Myocyte (in vitro differentiated cells): ENCODE data around the gene CAV3. TPM values are rescaled to one million over a fixed set of nuclear protein-coding genes. Genes with fewer than 3 reads are reported as not detected.
A peak's percentile ranks its signal among the peaks of the same experiment; 100 is the strongest.

Experiments
- DNase-seq: peaks from one replicate; pipeline ENCODE4 v3.0.0-alpha.2; 2012; ENCODE audit warnings: low read depth
- total RNA-seq: library from RNA; depleted of rRNA; stranded (reverse); fragments of >200 nt; gene quantifications from 2 replicates; pipeline ENCODE4 v1.2.3, GENCODE V29; 2014

The CAV3 gene
- total RNA-seq, 1 donor from 2014 or later: 90.5 TPM

GRCh38 chr3:8793242-8793641 lies 59.6 kb downstream of the CAV3 start:
- DNase-seq: peak; percentile 56

DNA sequence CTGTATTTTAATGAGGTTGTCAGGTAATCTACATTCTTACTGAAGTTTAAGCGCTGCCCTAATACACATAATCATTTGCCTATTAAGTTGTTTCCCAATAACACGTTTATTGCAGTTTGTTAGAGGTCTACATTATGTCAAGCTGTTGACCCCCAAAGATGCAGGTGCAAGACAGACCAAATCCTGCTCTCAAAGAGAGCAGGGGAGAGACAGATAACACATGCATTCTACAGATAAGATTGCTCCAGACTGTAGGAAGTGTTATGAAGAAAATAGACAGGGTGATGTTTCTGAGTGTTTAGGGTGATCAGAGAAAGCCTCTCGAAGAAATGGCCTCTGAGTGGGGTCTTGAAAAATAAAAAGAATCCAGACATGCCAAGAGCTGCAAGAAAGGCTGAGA lies 60.6 kb downstream of the CAV3 start:
- DNase-seq: no peak

Other genes with a start within 250 kb of the CAV3 start
- gene LMCD1, start 232.0 kb upstream of the CAV3 start, total RNA-seq: 21.9 and 24.9 TPM in 2 replicates
- gene SSUH2, start 89.0 kb upstream of the CAV3 start, total RNA-seq: 0.05 and 0.16 TPM in 2 replicates
- gene OXTR, start 35.8 kb downstream of the CAV3 start, total RNA-seq: 4.7 and 5.1 TPM in 2 replicates
- 7.7 and 17.4 TPM in 2 replicates for gene RAD18, start 229.7 kb downstream of the CAV3 start, total RNA-seq